ENCODE measurements around the gene RAB10. TPM values are rescaled to one million over a fixed set of nuclear protein-coding genes. Genes with fewer than 3 reads are reported as not detected.

Gene RAB10
- total RNA-seq, 3 donors from 2014 or later, result 135 to 155 (median 146) TPM

DNA sequence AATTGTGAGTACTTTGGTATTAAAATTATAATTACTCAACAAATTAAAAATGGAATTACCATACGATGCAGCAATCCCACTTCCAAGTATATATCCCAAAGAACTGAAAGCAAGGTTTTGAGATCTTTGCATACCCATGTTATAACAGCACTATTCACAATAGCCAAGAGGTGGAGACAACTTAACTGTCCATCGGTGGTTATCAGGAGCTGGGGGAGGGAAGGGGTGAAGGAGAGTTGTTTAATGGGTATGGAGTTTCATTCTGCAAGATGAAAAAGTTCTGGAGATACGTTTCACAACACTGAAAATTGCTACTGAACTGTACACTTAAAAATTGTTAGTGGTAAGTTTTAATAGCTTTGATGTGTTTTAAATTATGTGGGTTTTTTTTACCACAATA, 25.7 kb downstream of the RAB10 start:
- peaks cover 9% of the 10 kb centered on the region for H3K36me3 Mint-ChIP-seq (ENCODE audit: insufficient read depth)
- H3K4me1 Mint-ChIP-seq (ENCODE audit: low read depth), result peaks cover 38% of the 10 kb centered on the region
- no peaks in the 10 kb centered on the region for H3K27me3 Mint-ChIP-seq (ENCODE audit: low read depth)
- no peak overlapping the region for H3K4me3 Mint-ChIP-seq
- H3K9me3 Mint-ChIP-seq, result no peaks in the 10 kb centered on the region
- ATAC-seq (no peak), DNase-seq (no peak)

- Mint-ChIP-seq H3K27me3 (ENCODE audit: low read depth) (no peaks in the 10 kb centered on the region), H3K36me3 (ENCODE audit: insufficient read depth) (peaks cover 14% of the 10 kb centered on the region), H3K4me1 (ENCODE audit: low read depth) (peaks cover 41% of the 10 kb centered on the region), H3K9me3 (no peaks in the 10 kb centered on the region), H3K4me3 (no peak overlapping the region)
- ATAC-seq (peak in 1 of 2 donors; percentile 30), DNase-seq (no peak)
Observed at GRCh38 chr2:26061539-26061938, 27.7 kb downstream of the RAB10 start.

- Mint-ChIP-seq H3K27me3 (ENCODE audit: low read depth) (no peaks in the 10 kb centered on the region), H3K4me1 (ENCODE audit: low read depth) (peaks cover 44% of the 10 kb centered on the region), H3K36me3 (ENCODE audit: insufficient read depth) (peaks cover 18% of the 10 kb centered on the region), H3K9me3 (no peaks in the 10 kb centered on the region), H3K4me3 (no peak overlapping the region)
- no peak for DNase-seq
- ATAC-seq, result no peak
Observed at GRCh38 chr2:26064846-26065245, 31.0 kb downstream of the RAB10 start.

GRCh38 chr2:26067186-26067974, 33.5 kb downstream of the RAB10 start:
- ATAC-seq (no peak), DNase-seq (no peak)
- no peaks in the 10 kb centered on the region for H3K27me3 Mint-ChIP-seq (ENCODE audit: low read depth)
- H3K36me3 Mint-ChIP-seq (ENCODE audit: insufficient read depth), result peaks cover 12% of the 10 kb centered on the region
- H3K4me1 Mint-ChIP-seq (ENCODE audit: low read depth), result peaks cover 44% of the 10 kb centered on the region
- no peaks in the 10 kb centered on the region for H3K9me3 Mint-ChIP-seq
- H3K4me3 Mint-ChIP-seq, result no peak overlapping the region

DNA sequence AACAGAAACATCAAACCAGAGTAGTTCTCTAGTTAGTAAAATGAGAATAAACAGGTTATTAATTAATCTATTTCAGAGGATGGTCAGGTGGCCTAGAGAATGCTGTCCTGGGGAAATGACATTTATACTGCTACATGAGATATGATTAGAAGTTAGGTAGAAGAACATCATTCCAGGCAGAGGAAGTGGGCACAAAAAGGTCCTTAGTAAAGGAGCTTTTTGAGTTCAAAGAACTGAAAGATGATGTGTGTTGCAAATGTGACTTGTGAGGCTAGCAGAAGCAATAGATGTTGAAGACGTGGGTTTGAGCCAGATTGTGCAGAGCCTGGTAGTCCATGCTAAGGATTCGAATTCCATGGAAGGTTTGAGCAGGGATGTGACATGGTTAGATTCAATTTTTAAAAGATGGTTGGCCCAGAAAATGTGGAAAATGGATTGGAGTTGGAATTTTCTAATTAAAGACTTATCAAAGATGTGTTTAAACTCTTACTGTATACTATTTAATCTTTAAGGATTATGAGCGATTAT, 34.2 kb downstream of the RAB10 start:
- Mint-ChIP-seq H3K4me3 (peak overlapping the region; percentile 69), H3K9me3 (no peaks in the 10 kb centered on the region), H3K4me1 (ENCODE audit: low read depth) (peaks cover 47% of the 10 kb centered on the region), H3K36me3 (ENCODE audit: insufficient read depth) (peaks cover 12% of the 10 kb centered on the region), H3K27me3 (ENCODE audit: low read depth) (no peaks in the 10 kb centered on the region)
- DNase-seq (no peak), ATAC-seq (no peak)

DNA sequence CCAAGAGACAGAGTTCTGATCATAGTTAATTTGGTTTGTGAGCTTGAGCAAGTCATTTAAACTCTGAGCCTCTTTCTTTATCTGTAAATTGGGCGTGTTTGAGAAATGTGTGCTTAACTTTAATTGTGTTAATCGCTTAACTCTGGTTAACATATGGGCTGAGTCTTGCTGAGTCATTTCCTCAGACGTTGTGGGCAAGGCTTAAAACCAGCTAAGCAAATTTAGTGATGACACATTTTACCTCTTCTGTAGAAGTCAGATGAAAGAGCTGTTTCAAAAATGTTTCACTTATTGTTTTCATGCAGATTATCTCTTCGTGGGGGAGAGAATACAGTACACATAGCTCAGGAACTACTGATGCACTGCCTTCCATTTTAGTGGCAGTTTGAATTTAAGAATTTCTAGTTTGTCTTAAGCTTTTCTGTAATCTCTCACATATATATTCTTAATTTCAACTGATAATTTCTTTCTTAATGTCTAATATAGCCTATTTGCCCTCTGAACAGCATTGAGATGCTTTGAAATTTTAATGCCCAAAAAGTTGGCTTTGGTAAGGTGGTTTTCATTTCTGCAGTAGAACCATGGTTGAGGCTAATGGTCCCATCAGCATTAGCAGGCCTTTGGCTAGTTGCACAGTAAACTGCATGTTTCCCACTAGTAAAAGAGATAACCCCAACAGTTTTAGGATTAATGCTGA, 34.9 kb downstream of the RAB10 start:
- ATAC-seq (peak; percentile 96 to 97), DNase-seq (peak; percentile 30)
- Mint-ChIP-seq H3K27me3 (ENCODE audit: low read depth) (no peaks in the 10 kb centered on the region), H3K4me1 (ENCODE audit: low read depth) (peaks cover 51% of the 10 kb centered on the region), H3K4me3 (peak overlapping the region; percentile 69), H3K36me3 (ENCODE audit: insufficient read depth) (peaks cover 11% of the 10 kb centered on the region), H3K9me3 (no peaks in the 10 kb centered on the region)

GRCh38 chr2:26070730-26071129, 36.8 kb downstream of the RAB10 start:
- no peak for DNase-seq
- peaks cover 63% of the 10 kb centered on the region for H3K4me1 Mint-ChIP-seq (ENCODE audit: low read depth)
- peaks cover 12% of the 10 kb centered on the region for H3K36me3 Mint-ChIP-seq (ENCODE audit: insufficient read depth)
- H3K9me3 Mint-ChIP-seq, result no peaks in the 10 kb centered on the region
- H3K27me3 Mint-ChIP-seq (ENCODE audit: low read depth), result no peaks in the 10 kb centered on the region
- no peak overlapping the region for H3K4me3 Mint-ChIP-seq
- no peak for ATAC-seq

DNA sequence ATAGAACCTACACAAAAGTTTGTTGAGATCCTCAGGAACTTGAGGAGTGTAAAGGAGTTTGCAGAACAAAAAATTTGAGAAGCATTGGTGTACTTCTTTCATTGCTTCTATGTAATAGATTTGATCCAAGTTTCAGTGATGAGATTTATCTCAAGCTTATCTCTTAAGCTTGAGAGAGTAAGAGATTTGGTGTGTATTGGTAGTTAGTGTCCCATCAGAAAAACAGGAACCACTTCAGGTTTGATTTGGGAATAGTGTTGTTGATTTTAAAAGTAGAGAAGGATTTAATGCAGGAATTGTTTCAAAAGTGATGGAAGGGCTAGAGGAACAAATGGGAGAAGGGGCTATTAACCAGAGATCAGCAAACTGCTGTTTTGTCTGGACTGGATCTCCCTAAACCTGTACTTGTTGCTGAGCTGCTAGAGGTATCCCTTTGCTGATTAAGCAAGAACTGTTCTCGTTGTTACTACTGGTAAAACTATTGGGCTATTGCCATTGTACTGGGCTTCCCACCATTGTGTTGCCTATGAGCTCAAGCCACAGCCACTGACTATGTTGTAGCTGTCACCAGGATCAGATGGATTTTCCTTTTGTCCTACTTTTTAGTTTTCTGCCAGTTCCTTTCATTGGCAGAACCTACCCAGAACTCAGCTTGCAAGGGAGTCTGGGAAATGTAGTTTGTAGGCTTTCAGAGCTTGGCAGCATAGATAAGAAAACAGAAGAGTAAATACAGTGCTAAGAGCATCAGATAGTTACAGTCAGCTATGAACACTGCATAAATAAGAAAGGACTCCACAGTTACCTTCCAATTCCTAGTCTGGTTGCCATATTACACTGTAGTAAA, 39.3 kb downstream of the RAB10 start:
- Mint-ChIP-seq H3K36me3 (ENCODE audit: insufficient read depth) (peaks cover 4% of the 10 kb centered on the region), H3K4me3 (no peak overlapping the region), H3K9me3 (no peaks in the 10 kb centered on the region), H3K27me3 (ENCODE audit: low read depth) (no peaks in the 10 kb centered on the region), H3K4me1 (ENCODE audit: low read depth) (peaks cover 45% of the 10 kb centered on the region)
- ATAC-seq (no peak), DNase-seq (no peak)

DNA sequence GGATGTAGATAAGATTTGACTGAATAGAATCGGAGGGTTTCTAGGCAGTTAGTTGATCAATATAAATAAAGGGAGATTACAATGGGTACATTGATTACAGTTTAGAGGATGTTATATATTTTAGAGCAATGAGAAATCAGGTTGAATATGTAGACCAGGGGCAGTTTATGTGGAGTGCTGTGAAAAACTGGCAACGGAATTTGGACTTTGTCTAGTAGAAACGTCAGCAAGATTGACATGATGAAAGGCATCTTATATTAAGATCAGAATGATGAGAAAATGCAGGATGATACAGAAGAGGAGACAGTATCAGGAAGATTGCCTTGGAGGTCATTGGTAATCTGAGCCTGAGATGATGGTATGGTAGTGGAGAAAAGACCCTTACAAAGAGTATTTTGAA, 39.9 kb downstream of the RAB10 start:
- no peaks in the 10 kb centered on the region for H3K9me3 Mint-ChIP-seq
- no peak overlapping the region for H3K4me3 Mint-ChIP-seq
- peaks cover 8% of the 10 kb centered on the region for H3K36me3 Mint-ChIP-seq (ENCODE audit: insufficient read depth)
- peaks cover 39% of the 10 kb centered on the region for H3K4me1 Mint-ChIP-seq (ENCODE audit: low read depth)
- DNase-seq (no peak), ATAC-seq (no peak)
- H3K27me3 Mint-ChIP-seq (ENCODE audit: low read depth), result no peaks in the 10 kb centered on the region

GRCh38 chr2:26074676-26075075, 40.8 kb downstream of the RAB10 start:
- DNase-seq (no peak), ATAC-seq (no peak)
- Mint-ChIP-seq H3K4me1 (ENCODE audit: low read depth) (peaks cover 33% of the 10 kb centered on the region), H3K4me3 (no peak overlapping the region), H3K9me3 (no peaks in the 10 kb centered on the region), H3K27me3 (ENCODE audit: low read depth) (no peaks in the 10 kb centered on the region), H3K36me3 (ENCODE audit: insufficient read depth) (peaks cover 8% of the 10 kb centered on the region)

DNA sequence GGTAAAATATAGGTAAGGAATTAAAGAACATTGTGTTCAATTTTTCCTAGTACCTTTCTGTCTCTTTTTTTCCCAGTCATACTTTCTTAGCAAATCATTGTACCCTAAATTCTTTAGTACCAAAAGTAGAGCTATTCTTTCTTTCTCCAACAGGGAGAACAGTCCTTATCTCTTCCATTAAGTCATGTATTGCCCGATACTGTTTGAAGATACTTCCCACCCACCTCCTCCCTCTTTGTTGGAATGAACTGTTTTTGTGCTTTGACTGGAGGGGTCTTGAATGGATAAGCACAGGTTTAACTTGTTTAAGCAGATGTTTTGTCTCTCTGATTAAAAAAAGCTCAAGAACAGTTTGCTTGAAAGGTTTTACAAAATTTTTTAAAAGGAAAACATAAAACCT, 41.3 kb downstream of the RAB10 start:
- H3K9me3 Mint-ChIP-seq, result no peaks in the 10 kb centered on the region
- H3K27me3 Mint-ChIP-seq (ENCODE audit: low read depth), result no peaks in the 10 kb centered on the region
- H3K36me3 Mint-ChIP-seq (ENCODE audit: insufficient read depth), result peaks cover 8% of the 10 kb centered on the region
- peaks cover 28% of the 10 kb centered on the region for H3K4me1 Mint-ChIP-seq (ENCODE audit: low read depth)
- H3K4me3 Mint-ChIP-seq, result no peak overlapping the region
- ATAC-seq, result no peak
- no peak for DNase-seq

- Mint-ChIP-seq H3K9me3 (peaks cover 2% of the 10 kb centered on the region), H3K4me1 (ENCODE audit: low read depth) (peaks cover 28% of the 10 kb centered on the region), H3K36me3 (ENCODE audit: insufficient read depth) (peaks cover 16% of the 10 kb centered on the region), H3K4me3 (no peak overlapping the region), H3K27me3 (ENCODE audit: low read depth) (no peaks in the 10 kb centered on the region)
- DNase-seq (no peak), ATAC-seq (no peak)
Observed at GRCh38 chr2:26076001-26076587, 42.2 kb downstream of the RAB10 start.

DNA sequence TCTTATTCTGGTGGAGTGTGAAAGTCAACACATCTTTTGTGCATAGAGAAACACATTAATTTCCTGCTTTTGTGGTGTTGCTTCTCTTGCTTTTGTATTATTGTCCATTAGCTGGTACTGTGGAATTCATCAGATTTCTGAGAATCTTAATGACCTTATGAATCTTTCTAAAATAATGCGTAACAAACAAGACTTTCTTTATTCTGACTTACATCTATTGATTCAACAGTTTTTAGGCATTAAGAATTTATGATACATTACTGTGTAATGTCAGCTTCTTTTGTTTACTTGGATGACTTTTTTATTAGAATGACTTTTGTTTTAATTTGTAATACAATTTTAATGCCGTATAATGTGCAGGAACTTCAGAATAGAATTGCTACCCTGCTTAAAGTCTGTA, 43.4 kb downstream of the RAB10 start:
- no peak for ATAC-seq
- no peak for DNase-seq
- Mint-ChIP-seq H3K36me3 (ENCODE audit: insufficient read depth) (peaks cover 23% of the 10 kb centered on the region), H3K4me1 (ENCODE audit: low read depth) (peaks cover 29% of the 10 kb centered on the region), H3K9me3 (peaks cover 6% of the 10 kb centered on the region), H3K27me3 (ENCODE audit: low read depth) (no peaks in the 10 kb centered on the region), H3K4me3 (no peak overlapping the region)

- ATAC-seq (no peak), DNase-seq (no peak)
- Mint-ChIP-seq H3K4me1 (ENCODE audit: low read depth) (peaks cover 21% of the 10 kb centered on the region), H3K27me3 (ENCODE audit: low read depth) (no peaks in the 10 kb centered on the region), H3K4me3 (no peak overlapping the region), H3K36me3 (ENCODE audit: insufficient read depth) (peaks cover 25% of the 10 kb centered on the region), H3K9me3 (peaks cover 6% of the 10 kb centered on the region)
Observed at GRCh38 chr2:26078939-26079338, 45.1 kb downstream of the RAB10 start.
